Neuronal stem cell (in vitro differentiated cells): Measurements from ENCODE around the gene SMAD3.
"Not testable (repeated sequence)": the region's sequence is repeated elsewhere in the genome, so short reads cannot be mapped to it uniquely, and the experiment has no call there.

Experiments used
- DNase-seq: peaks from one replicate; pipeline ENCODE4 v3.0.0-alpha.2; 2013; ENCODE audit warnings: low spot score
- H2AFZ ChIP-seq: one replicate; pipeline ENCODE4 v1.6.1; 2013; ENCODE audit warnings: mild to moderate bottlenecking, low read length, inconsistent platforms
- H2AK5ac ChIP-seq: 2 replicates; pipeline ENCODE4 v1.6.1; 2013; ENCODE audit warnings: low read depth, mild to moderate bottlenecking, inconsistent platforms, low read length, moderate library complexity, mixed read lengths
- H2BK120ac ChIP-seq: 2 replicates; pipeline ENCODE4 v1.6.1; 2013; ENCODE audit warnings: low read depth, mild to moderate bottlenecking, inconsistent platforms, low read length, moderate library complexity, mixed read lengths
- H2BK12ac ChIP-seq: one replicate; pipeline ENCODE4 v1.6.1; 2013; ENCODE audit warnings: low read length, inconsistent platforms
- H2BK15ac ChIP-seq: 2 replicates; pipeline ENCODE4 v1.6.1; 2013; ENCODE audit warnings: mild to moderate bottlenecking, low read length, inconsistent platforms, mixed read lengths
- H2BK5ac ChIP-seq: one replicate; pipeline ENCODE4 v1.6.1; 2013; ENCODE audit warnings: inconsistent platforms, mild to moderate bottlenecking, low read length, moderate library complexity
- H3K14ac ChIP-seq: one replicate; pipeline ENCODE4 v1.6.1; 2013; ENCODE audit warnings: low read length, inconsistent platforms
- H3K18ac ChIP-seq: 2 replicates; pipeline ENCODE4 v1.6.1; 2013; ENCODE audit warnings: low read length, inconsistent platforms
- H3K23ac ChIP-seq: 2 replicates; pipeline ENCODE4 v1.6.1; 2013; ENCODE audit warnings: low read depth, mild to moderate bottlenecking, mixed read lengths, low read length, inconsistent platforms; ENCODE audit not compliant: poor library complexity
- H3K27ac ChIP-seq: replicated peaks from 3 replicates; pipeline ENCODE4 v1.5.1; 2013; ENCODE audit warnings: low read length, inconsistent platforms
- H3K27me3 ChIP-seq, 3 experiments: 2 replicates each; pipeline ENCODE4 v1.6.1; 2013; ENCODE audit warnings: low read length in 3 of 3, mild to moderate bottlenecking in 2 of 3, inconsistent platforms in 1 of 3, low read depth in 1 of 3, mixed read lengths in 1 of 3, moderate library complexity in 1 of 3; ENCODE audit not compliant: control insufficient read depth in 3 of 3, insufficient read depth in 3 of 3
- H3K36me3 ChIP-seq, 2 donors: replicated peaks in 1 of 2; 2 replicates each; pipeline ENCODE4 v1.6.1; 2013; ENCODE audit warnings: low read length in 2 of 2; ENCODE audit not compliant: control insufficient read depth in 2 of 2, insufficient read depth in 2 of 2
- H3K4ac ChIP-seq: 2 replicates; pipeline ENCODE4 v1.6.1; 2013; ENCODE audit warnings: inconsistent platforms, mild to moderate bottlenecking, low read length, moderate library complexity
- H3K4me1 ChIP-seq, 2 donors: 1 replicate in 1 of 2; 2 replicates in 1 of 2; pipeline ENCODE4 v1.6.1; 2013; ENCODE audit warnings: low read length in 2 of 2, low read depth in 1 of 2; ENCODE audit not compliant: control insufficient read depth in 2 of 2, insufficient read depth in 1 of 2
- H3K4me2 ChIP-seq: one replicate; pipeline ENCODE4 v1.6.1; 2013; ENCODE audit warnings: mild to moderate bottlenecking, low read length, inconsistent platforms; ENCODE audit not compliant: insufficient read depth, poor library complexity, severe bottlenecking
- H3K4me3 ChIP-seq, 2 donors: 2 replicates each; pipeline ENCODE4 v1.5.1; 2013; ENCODE audit warnings: low read length in 2 of 2, mild to moderate bottlenecking in 2 of 2, inconsistent platforms in 1 of 2, moderate library complexity in 1 of 2
- H3K79me1 ChIP-seq: one replicate; pipeline ENCODE4 v1.6.1; 2013; ENCODE audit warnings: low read depth, mild to moderate bottlenecking, inconsistent platforms, low read length, moderate library complexity
- H3K9ac ChIP-seq: one replicate; pipeline ENCODE4 v1.6.1; 2013; ENCODE audit warnings: mild to moderate bottlenecking, low read depth, low read length, inconsistent platforms; ENCODE audit not compliant: poor library complexity
- H3K9me3 ChIP-seq, 2 donors: replicated peaks in 1 of 2; 2 replicates each; pipeline versions ENCODE3 to v1.6.1; 2013; ENCODE audit warnings: low read length in 2 of 2, mild to moderate bottlenecking in 2 of 2, inconsistent platforms in 1 of 2, low read depth in 1 of 2, mixed read lengths in 1 of 2, moderate library complexity in 1 of 2; ENCODE audit not compliant: control insufficient read depth in 2 of 2, insufficient read depth in 1 of 2
- H4K8ac ChIP-seq: one replicate; pipeline ENCODE4 v1.6.1; 2013; ENCODE audit warnings: low read depth, mild to moderate bottlenecking, inconsistent platforms, low read length, moderate library complexity
- H4K91ac ChIP-seq: one replicate; pipeline ENCODE4 v1.6.1; 2013; ENCODE audit warnings: low read length, low read depth, mild to moderate bottlenecking, inconsistent platforms; ENCODE audit not compliant: poor library complexity
- WGBS, 2 donors: extraction: QIAGEN DNeasy Blood & Tissue Kit; methylation state at CpG; one replicate each; pipeline ENCODE4 v1.1.7; 2013; ENCODE audit warnings: missing lambda C conversion rate in 2 of 2, mixed read lengths in 1 of 2; ENCODE audit not compliant: insufficient read length in 2 of 2, insufficient replicate concordance in 1 of 2; ENCODE audit errors: extremely low coverage in 2 of 2; 5-methylcytosine and 5-hydroxymethylcytosine counted together

The SMAD3 gene

GRCh38 chr15:67025719-67026609 is 39.4 kb upstream of the SMAD3 start:
- no peak overlapping the region for H2AK5ac ChIP-seq
- no peak overlapping the region for H3K4me3 ChIP-seq
- peak overlapping the region; percentile 89 for H3K18ac ChIP-seq
- no peaks in the 10 kb centered on the region for H3K27me3 ChIP-seq
- H2BK12ac ChIP-seq: peak overlapping the region; percentile 69
- no peak overlapping the region for H4K8ac ChIP-seq
- H3K14ac ChIP-seq: no peak overlapping the region
- no peak overlapping the region for H3K4ac ChIP-seq
- no peak overlapping the region for H3K9ac ChIP-seq
- H3K9me3 ChIP-seq: no peaks in the 10 kb centered on the region
- H3K36me3 ChIP-seq: no peaks in the 10 kb centered on the region
- H2AFZ ChIP-seq: peak overlapping the region; percentile 80
- no peaks in the 10 kb centered on the region for H3K79me1 ChIP-seq
- WGBS, 2 donors: no CpG with 5 or more reads among the region's 9 CpGs
- H4K91ac ChIP-seq: no peak overlapping the region
- no peak overlapping the region for H2BK120ac ChIP-seq
- DNase-seq: no peak
- H2BK15ac ChIP-seq: no peak overlapping the region
- no peak overlapping the region for H3K4me2 ChIP-seq
- no peak overlapping the region for H3K23ac ChIP-seq
- H2BK5ac ChIP-seq: no peak overlapping the region
- peaks cover 24 to 31% of the 10 kb centered on the region in 2 donors for H3K4me1 ChIP-seq
- H3K27ac ChIP-seq: no peak overlapping the region

GRCh38 chr15:67026610-67026967 is 38.8 kb upstream of the SMAD3 start:
- Histone ChIP-seq H3K9me3 (no peaks in the 10 kb centered on the region), H2BK120ac (no peak overlapping the region), H3K23ac (no peak overlapping the region), H2BK15ac (no peak overlapping the region), H2AK5ac (no peak overlapping the region), H3K9ac (no peak overlapping the region), H4K8ac (no peak overlapping the region), H4K91ac (no peak overlapping the region), H3K14ac (no peak overlapping the region), H3K4me2 (no peak overlapping the region), H3K27ac (no peak overlapping the region), H2BK5ac (no peak overlapping the region), H2BK12ac (no peak overlapping the region), H3K4me3 (no peak overlapping the region), H3K4ac (no peak overlapping the region), H3K27me3 (no peaks in the 10 kb centered on the region), H3K18ac (no peak overlapping the region), H3K4me1 (peaks cover 27 to 35% of the 10 kb centered on the region in 2 donors), H3K36me3 (no peaks in the 10 kb centered on the region), H3K79me1 (no peaks in the 10 kb centered on the region), H2AFZ (no peak overlapping the region)
- no CpG with 5 or more reads among the region's 4 CpGs for WGBS, 2 donors
- no peak for DNase-seq

DNA sequence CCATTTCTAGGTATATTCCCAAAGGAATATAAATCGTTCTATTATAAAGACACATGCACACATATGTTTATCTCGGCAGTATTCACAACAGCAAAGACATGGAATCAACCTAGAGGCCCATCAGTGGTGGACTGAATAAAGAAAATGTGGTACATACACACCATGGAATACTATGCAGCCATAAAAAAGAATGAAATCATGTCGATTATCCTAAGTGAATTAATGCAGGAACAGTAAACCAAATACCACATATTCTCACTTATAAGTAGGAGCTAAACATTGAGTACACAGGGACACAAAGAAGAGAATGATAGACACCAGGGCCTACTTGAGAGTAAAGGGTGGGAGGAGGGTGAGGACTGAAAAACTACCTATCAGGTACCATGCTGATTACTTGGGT is 37.0 kb upstream of the SMAD3 start:
- no CpG with 5 or more reads among the region's 3 CpGs for WGBS, 2 donors
- H4K8ac ChIP-seq: not testable (repeated sequence)

DNA sequence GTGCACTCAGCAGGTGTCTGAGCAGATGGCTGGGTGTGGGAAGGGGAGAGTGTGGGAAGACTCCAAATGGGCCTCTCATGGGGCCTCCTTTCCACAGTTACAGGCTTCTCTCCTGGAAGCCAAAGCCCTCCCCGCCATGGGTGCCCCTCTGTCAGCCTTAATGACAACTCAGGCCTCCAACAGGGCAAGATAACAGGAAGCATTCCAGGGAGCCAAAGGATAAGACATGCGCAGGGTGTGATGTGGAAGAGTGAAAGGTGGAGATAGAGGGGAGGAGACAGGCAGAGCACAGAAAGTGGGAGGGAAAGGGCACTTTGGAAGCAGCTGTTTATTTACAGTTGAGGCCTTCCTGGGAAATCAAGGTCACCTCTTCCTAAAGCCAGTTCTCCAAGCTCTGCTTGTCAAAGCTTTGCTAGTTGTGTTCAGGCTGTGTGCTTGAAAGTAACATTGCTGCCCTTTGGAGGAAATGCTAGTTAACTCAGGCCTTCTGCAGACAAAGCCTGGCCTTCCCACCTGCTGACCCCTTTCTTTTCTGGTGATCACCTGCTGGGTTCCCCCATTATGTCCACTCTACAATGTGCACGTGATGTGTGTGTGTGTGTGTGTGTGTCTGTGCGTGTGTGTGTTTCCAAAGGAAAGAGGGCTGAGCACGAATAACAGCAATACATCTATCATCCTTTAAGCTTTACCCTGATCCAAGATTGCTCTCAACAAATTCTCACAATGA is 35.2 kb upstream of the SMAD3 start:
- Histone ChIP-seq H3K4ac (no peak overlapping the region), H3K36me3 (no peaks in the 10 kb centered on the region), H3K27ac (peak overlapping the region; percentile 78), H3K27me3 (peaks cover 0 to 17% (median 0%) of the 10 kb centered on the region in 3 experiments), H3K18ac (no peak overlapping the region), H2BK15ac (no peak overlapping the region), H3K14ac (no peak overlapping the region), H2BK5ac (no peak overlapping the region), H3K4me3 (peak overlapping the region in 1 of 2 donors; percentile 22), H3K4me2 (peak overlapping the region; percentile 45), H3K9me3 (no peaks in the 10 kb centered on the region), H2BK120ac (no peak overlapping the region), H4K8ac (no peak overlapping the region), H3K23ac (no peak overlapping the region), H2AK5ac (peak overlapping the region; percentile 32), H3K9ac (no peak overlapping the region), H2BK12ac (no peak overlapping the region), H2AFZ (no peak overlapping the region), H3K4me1 (peaks cover 31 to 39% of the 10 kb centered on the region in 2 donors), H3K79me1 (no peaks in the 10 kb centered on the region), H4K91ac (no peak overlapping the region)
- WGBS, 2 donors: no CpG with 5 or more reads among the region's 5 CpGs
- DNase-seq: peak; percentile 76

More for the DNA sequence above, 37.0 kb upstream of the SMAD3 start:
- not testable (repeated sequence) for H3K27ac ChIP-seq, H3K4me2 ChIP-seq, H3K9ac ChIP-seq, H2AFZ ChIP-seq, H2BK5ac ChIP-seq, H3K27me3 ChIP-seq, H3K18ac ChIP-seq, H2BK12ac ChIP-seq, H3K4me3 ChIP-seq, H3K4ac ChIP-seq, H3K9me3 ChIP-seq, H4K91ac ChIP-seq, H3K36me3 ChIP-seq, H3K79me1 ChIP-seq, DNase-seq, H3K23ac ChIP-seq, H2AK5ac ChIP-seq, H2BK15ac ChIP-seq, H3K14ac ChIP-seq, H2BK120ac ChIP-seq
- peaks cover 31 to 41% of the 10 kb centered on the region in 2 donors for H3K4me1 ChIP-seq
